HG03135 (cell line): ENCODE results near the gene PLLP.

Experiments used
- ATAC-seq: cut with Tn5 transposase; IDR thresholded peaks from one replicate; pipeline ENCODE4 v1.9.1; 2021; ENCODE audit warnings: mild to moderate bottlenecking, moderate library complexity; ENCODE audit not compliant: unreplicated experiment

Gene PLLP

DNA sequence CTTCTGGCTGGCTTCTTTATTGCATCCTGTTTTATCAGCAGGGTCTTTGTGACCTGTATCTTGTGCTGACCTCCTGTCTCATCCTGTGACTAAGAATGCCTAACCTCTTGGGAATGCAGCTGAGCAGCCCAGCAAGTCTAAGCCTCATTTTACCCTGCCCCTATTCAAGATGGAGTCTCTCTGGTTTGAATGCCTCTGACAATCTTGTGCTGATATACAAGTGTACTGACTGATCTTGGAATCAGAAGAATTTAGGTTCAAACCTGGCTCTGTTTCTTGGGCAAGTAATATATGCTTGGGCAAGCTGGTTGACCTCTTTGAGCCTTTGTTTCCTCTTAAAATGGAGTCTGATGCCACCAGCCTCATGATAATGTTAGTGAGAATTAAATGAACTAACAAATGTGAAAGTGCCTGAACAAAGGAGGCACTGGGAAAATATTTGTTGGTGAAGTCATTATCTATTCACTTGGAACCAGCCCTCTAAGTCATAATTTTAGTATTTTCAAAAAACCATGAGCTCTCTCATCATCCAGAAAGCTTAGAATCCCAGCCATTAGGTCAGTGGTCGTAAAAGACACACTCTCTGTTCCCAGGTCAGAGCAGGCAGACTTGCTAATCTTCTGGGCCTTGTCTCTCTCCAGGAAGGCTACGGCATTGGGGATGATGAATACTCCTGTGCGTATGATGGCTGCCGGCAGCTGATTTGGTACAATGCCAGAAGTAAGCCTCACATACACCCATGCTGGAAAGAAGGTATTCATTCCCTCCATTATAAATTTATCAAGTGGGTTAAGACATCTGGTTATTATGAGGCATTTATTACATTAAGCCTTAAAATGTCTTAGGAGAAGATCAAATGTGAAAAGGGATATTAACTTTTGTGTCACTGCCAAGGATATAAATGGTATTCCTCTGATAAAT is 57.5 kb downstream of the PLLP start:
- no peak for ATAC-seq

DNA sequence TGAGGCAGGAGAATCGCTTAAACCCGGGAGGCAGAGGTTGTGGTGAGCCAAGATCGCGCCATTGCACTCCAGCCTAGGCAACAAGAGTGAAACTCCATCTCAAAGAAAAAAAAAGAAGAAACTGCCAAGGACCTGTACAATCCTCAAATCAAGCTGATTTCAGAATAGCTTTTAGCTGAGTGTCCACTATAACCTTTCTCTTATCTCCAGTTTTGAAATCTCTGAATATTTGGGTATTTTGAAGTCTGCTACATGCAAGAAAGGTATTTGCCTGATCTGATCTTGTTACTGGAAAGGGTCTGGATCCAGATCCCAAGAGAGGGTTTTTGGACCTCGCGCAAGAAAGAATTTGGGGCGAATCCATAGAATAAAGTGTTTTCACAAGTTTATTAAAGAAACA is 58.5 kb downstream of the PLLP start:
- ATAC-seq, result no peak

DNA sequence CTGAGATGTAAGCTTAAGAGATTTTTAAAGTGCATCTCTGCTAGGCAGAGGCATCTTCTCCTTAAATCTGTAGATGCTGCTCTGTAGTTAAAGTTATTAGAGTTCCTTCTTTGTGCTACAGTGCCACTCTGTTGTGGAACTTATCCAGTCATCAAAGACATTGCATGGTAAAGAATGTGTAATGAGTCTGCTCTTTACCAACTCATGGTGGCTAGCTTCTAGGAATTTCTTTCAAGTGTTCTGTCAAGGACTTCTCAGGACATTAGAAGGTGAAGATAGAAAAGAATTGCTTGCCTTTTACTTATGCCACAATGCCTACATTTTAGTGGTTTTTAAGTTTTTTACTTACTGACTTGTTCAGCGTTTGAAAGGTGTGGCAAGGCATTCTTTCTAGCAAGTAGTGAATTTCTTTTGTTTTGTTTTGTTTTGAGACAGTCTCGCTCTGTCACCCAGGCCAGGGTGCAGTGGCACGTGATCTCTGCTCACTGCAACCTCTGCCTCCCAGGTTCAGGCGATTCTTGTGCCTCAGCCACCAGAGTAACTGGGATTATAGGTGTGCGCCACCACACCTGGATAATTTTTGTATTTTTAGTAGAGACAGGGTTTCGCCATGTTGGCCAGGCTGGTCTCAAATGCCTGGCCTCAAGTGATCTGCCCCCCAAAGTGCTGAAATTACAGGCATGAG is 59.7 kb downstream of the PLLP start:
- no peak for ATAC-seq

DNA sequence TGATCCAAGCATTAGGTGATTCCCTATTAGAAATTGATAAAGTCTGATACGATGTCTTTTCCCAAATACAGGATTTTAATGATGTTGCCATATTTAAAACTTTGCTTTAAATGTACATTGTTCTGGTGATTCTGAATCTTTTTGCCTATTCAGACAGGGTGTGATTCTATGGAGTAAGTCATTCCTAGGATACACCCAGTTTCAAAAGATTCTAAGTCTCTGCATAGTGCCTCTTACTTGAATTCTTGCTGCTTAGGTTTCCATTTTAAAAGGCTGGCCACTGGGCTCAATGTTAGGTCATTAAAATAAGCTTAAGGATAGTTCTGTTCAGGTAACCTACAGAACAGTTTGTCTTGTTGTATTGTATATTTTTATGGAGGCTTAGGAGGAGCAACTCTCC is 61.4 kb downstream of the PLLP start:
- no peak for ATAC-seq

DNA sequence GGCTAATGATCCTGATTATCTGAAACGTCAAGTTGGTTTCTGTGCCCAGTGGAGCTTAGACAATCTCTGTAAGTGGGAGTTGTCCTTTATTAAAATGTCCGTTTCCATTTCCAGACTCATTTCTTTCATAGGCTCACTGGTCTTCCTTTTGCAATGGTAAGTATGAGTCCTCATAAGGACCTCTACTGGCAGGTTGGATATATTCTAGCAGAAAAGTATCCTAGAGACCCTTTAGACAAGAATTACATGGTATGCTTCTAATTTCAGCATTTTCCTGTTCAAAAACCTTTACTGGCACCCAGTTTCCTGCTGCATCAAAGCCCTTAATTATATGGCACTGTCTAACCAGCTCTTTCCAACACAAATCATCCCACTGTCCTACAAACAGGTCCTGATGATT is 67.5 kb downstream of the PLLP start:
- ATAC-seq, result no peak

DNA sequence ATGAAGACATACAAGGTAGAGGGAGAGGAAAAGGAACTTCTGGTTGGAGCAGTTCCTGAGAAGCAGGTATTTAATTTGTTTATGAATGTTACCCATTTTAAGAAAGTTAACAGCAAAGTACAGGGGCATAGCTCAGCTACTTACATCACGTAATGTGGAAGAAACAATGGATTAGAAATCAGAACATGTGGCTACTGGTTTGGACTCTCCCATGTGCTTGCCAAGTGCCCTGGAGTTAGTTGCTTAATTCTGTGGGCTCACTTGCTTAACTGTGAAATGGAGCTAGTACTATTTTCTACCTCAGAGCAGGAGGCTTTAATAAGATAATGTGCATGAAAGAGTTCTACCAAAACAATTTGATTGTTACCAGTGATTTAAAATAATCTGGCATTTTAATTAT is 71.0 kb downstream of the PLLP start:
- ATAC-seq, result no peak

DNA sequence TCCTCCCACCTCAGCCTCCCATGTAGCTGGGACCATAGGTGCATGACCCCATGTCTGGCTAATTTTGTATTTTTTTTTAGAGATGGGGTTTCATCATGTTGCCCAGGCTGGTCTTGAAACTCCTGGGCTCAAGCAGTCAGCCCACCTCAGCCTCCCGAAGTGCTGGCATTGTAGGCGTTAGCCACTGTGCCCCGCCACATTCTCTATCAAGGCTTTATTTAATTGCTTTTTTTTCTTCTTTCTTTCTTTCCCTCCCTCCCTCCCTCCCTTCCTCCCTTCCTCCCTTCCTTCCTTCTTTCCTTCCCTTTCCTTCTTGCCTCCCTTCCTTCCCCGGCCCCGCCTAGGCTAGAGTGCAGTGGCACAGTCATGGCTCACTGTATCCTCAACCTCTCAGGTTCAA is 74.7 kb downstream of the PLLP start:
- ATAC-seq, result no peak

DNA sequence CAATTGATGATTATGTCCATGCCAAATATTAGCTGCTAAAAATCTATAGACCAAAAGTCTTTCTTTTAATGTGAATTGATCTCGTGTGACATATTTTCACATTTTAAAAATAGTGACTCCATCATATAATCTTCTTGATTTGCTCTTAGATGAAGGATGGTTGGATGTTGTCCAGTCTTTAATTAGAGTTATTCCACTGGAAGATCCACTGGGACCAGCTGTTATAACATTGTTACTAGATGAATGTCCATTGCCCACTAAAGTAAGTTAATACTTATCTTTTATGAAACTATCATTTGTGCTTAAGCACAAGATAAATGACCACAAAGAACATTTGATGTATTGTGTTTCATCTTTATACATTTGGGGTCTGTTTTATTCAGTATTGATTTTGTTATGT is 75.5 kb downstream of the PLLP start:
- ATAC-seq, result no peak
